WTC11 (cell line): ENCODE results near the gene ATP8B4. TPM values are rescaled to one million over a fixed set of nuclear protein-coding genes. Genes with fewer than 3 reads are reported as not detected.

Experiments used
- ATAC-seq: fragments of 200-7000 bp; cut with Tn5 transposase; 2 replicates; pipeline ENCODE4 v1.10.0; 2021; ENCODE audit warnings: mild to moderate bottlenecking, moderate library complexity
- CTCF ChIA-PET: fragments of 300-600 bp; sonication (Branson Sonifier 250); formaldehyde crosslinking; loops from one replicate; lab custom pipeline; 2021; ENCODE audit warnings: antibody characterized with exemption; lab: Charles Lee
- POLR2A ChIA-PET: fragments of 350-600 bp; sonication (Branson Sonifier 250); formaldehyde crosslinking; loops from one replicate; lab custom pipeline; 2021; ENCODE audit warnings: antibody characterized with exemption; lab: Charles Lee
- DNase-seq: peaks from one replicate; pipeline ENCODE4 v3.0.0; 2021; ENCODE audit warnings: low spot score
- H3K27ac Mint-ChIP-seq: 2 replicates; pipeline ENCODE4 v1.8.0; 2021; ENCODE audit warnings: mixed read lengths
- H3K27me3 Mint-ChIP-seq: 2 replicates; pipeline ENCODE4 v1.8.0; 2021; ENCODE audit warnings: low read depth, mild to moderate bottlenecking, moderate library complexity, mixed read lengths
- H3K36me3 Mint-ChIP-seq: 2 replicates; pipeline ENCODE4 v1.8.0; 2021; ENCODE audit warnings: mixed read lengths
- H3K4me1 Mint-ChIP-seq: 2 replicates; pipeline ENCODE4 v1.8.0; 2022; ENCODE audit warnings: mixed read lengths
- H3K4me3 Mint-ChIP-seq: 2 replicates; pipeline ENCODE4 v1.8.0; 2021; ENCODE audit warnings: mild to moderate bottlenecking, moderate library complexity, mixed read lengths
- H3K9me3 Mint-ChIP-seq: 2 replicates; pipeline ENCODE4 v1.8.0; 2021; ENCODE audit warnings: mixed read lengths
- AFF4 ChIP-seq: sonication (generic); formaldehyde crosslinking; IDR thresholded peaks from 2 replicates; pipeline ENCODE4 v1.8.1; 2023; ENCODE audit warnings: mild to moderate bottlenecking, missing genetic modification reagents, borderline replicate concordance
- ARID4B ChIP-seq: sonication (generic); formaldehyde crosslinking; IDR thresholded peaks from 2 replicates; pipeline ENCODE4 v1.8.0; 2023; ENCODE audit warnings: missing genetic modification reagents, mild to moderate bottlenecking, borderline replicate concordance
- CREM ChIP-seq: sonication (generic); formaldehyde crosslinking; IDR thresholded peaks from 2 replicates; pipeline ENCODE4 v1.8.1; 2022; ENCODE audit warnings: mild to moderate bottlenecking, missing genetic modification reagents, moderate library complexity
- E2F1 ChIP-seq: sonication (generic); formaldehyde crosslinking; IDR thresholded peaks from 2 replicates; pipeline ENCODE4 v1.8.0; 2022; ENCODE audit warnings: mild to moderate bottlenecking, missing genetic modification reagents
- EMX1 ChIP-seq: fragments of 250-450 bp; sonication (Bioruptor Pico); IDR thresholded peaks from 2 replicates; pipeline ENCODE4 v1.8.0; 2021; ENCODE audit warnings: mild to moderate bottlenecking
- GRHL2 ChIP-seq: fragments of 250-450 bp; sonication (Bioruptor Pico); IDR thresholded peaks from 2 replicates; pipeline ENCODE4 v1.8.0; 2022; ENCODE audit warnings: mild to moderate bottlenecking, moderate library complexity; ENCODE audit not compliant: insufficient replicate concordance, severe bottlenecking
- GTF2I ChIP-seq: fragments of 250-450 bp; sonication (Bioruptor Pico); conservative IDR thresholded peaks from 2 replicates; pipeline ENCODE4 v1.4.0; 2021; ENCODE audit warnings: mild to moderate bottlenecking
- HMGXB4 ChIP-seq: sonication (generic); formaldehyde crosslinking; IDR thresholded peaks from 2 replicates; pipeline ENCODE4 v1.8.1; 2023; ENCODE audit warnings: mild to moderate bottlenecking, moderate library complexity, missing genetic modification reagents
- JAZF1 ChIP-seq: fragments of 250-450 bp; sonication (Bioruptor Pico); IDR thresholded peaks from 2 replicates; pipeline ENCODE4 v1.9.0; 2021; ENCODE audit warnings: moderate library complexity, mild to moderate bottlenecking, inconsistent platforms
- OVOL2 ChIP-seq: fragments of 250-450 bp; sonication (Bioruptor Pico); IDR thresholded peaks from 2 replicates; pipeline ENCODE4 v1.9.0; 2021; ENCODE audit warnings: mild to moderate bottlenecking, borderline replicate concordance
- total RNA-seq: library from RNA; stranded (reverse); gene quantifications from 3 replicates; pipeline ENCODE4 v1.2.3, GENCODE V29; 2021

Gene ATP8B4
- total RNA-seq, 1 experiment from 2014 or later: 0.37 TPM

GRCh38 chr15:49906966-49907365, 212.1 kb downstream of the ATP8B4 start (continued):
- TF ChIP-seq AFF4 (CRISPR knock-in tag): no peak
- no peak for TF ChIP-seq EMX1 (CRISPR knock-in tag)
- no peak for TF ChIP-seq JAZF1 (CRISPR knock-in tag)
- no peak for TF ChIP-seq CREM

- CTCF ChIA-PET: no interaction called here
- H3K4me3 Mint-ChIP-seq: no peak overlapping the region
- TF ChIP-seq HMGXB4 (CRISPR knock-in tag) (no peak), ARID4B (CRISPR knock-in tag) (no peak), E2F1 (CRISPR knock-in tag) (no peak), GRHL2 (CRISPR knock-in tag) (no peak), OVOL2 (no peak), AFF4 (CRISPR knock-in tag) (no peak), GTF2I (no peak)
- TF ChIP-seq, all 79 proteins: peak for 0
- Mint-ChIP-seq H3K27ac (no peak overlapping the region), H3K9me3 (peaks cover 9% of the 10 kb centered on the region; the same call in 1 of the 2 replicates), H3K27me3 (no peaks in the 10 kb centered on the region), H3K36me3 (no peaks in the 10 kb centered on the region), H3K4me1 (no peaks in the 10 kb centered on the region)
- ATAC-seq (no peak), DNase-seq (no peak)
- POLR2A ChIA-PET: no interaction called here
These were observed 213.8 kb downstream of the ATP8B4 start for GRCh38 chr15:49905221-49905620.
